Stimulated activated naive CD4-positive, alpha-beta T cell treated with Interleukin-2 at 50 U/mL for 16 hours (primary cell): ENCODE measurements around the gene TMEM217.
"Not testable (repeated sequence)": the region's sequence is repeated elsewhere in the genome, so short reads cannot be mapped to it uniquely, and the experiment has no call there.

ENCODE experiments used
- DNase-seq: peaks from one replicate; lab custom pipeline; 2025; lab: John Stamatoyannopoulos, UW

The TMEM217 gene

GRCh38 chr6:37210313-37210968 lies 47.5 kb downstream of the TMEM217 start:
- DNase-seq, result peak; percentile 54

- DNase-seq, result peak; percentile 15
These were observed 48.3 kb downstream of the TMEM217 start for GRCh38 chr6:37209461-37210205.

- no peak for DNase-seq
These were observed 49.2 kb downstream of the TMEM217 start for GRCh38 chr6:37208793-37209192.

- peak; percentile 84 for DNase-seq
These were observed 50.0 kb downstream of the TMEM217 start for GRCh38 chr6:37207903-37208456.

- no peak for DNase-seq
These were observed 51.3 kb downstream of the TMEM217 start for GRCh38 chr6:37206622-37207021.

- DNase-seq, result no peak
These were observed 52.0 kb downstream of the TMEM217 start for GRCh38 chr6:37205997-37206340.

- no peak for DNase-seq
These were observed 52.6 kb downstream of the TMEM217 start for GRCh38 chr6:37205175-37205996.

GRCh38 chr6:37204014-37204751 lies 53.8 kb downstream of the TMEM217 start:
- DNase-seq, result no peak

- no peak for DNase-seq
These were observed 55.0 kb downstream of the TMEM217 start for GRCh38 chr6:37202788-37203491.

- DNase-seq, result no peak
These were observed 56.2 kb downstream of the TMEM217 start for GRCh38 chr6:37201726-37202125.

GRCh38 chr6:37200085-37200484 lies 57.9 kb downstream of the TMEM217 start:
- no peak for DNase-seq

GRCh38 chr6:37196451-37196850 lies 61.5 kb downstream of the TMEM217 start:
- not testable (repeated sequence) for DNase-seq

GRCh38 chr6:37194886-37195285 lies 63.1 kb downstream of the TMEM217 start:
- DNase-seq, result not testable (repeated sequence)

- no peak for DNase-seq
These were observed 65.3 kb downstream of the TMEM217 start for GRCh38 chr6:37192666-37193065.

- DNase-seq, result no peak
These were observed 67.8 kb downstream of the TMEM217 start for GRCh38 chr6:37190159-37190535.

GRCh38 chr6:37188962-37189510 lies 68.9 kb downstream of the TMEM217 start:
- DNase-seq, result no peak

GRCh38 chr6:37187321-37188022 lies 70.5 kb downstream of the TMEM217 start:
- DNase-seq, result no peak

- DNase-seq, result not testable (repeated sequence)
These were observed 71.8 kb downstream of the TMEM217 start for GRCh38 chr6:37185949-37186720.
